Right renal cortex interstitium (tissue), 3 donors: ENCODE results near the gene NF1. TPM values are rescaled to one million over a fixed set of nuclear protein-coding genes. Genes with fewer than 3 reads are reported as not detected.
"Not testable (repeated sequence)": the region's sequence is repeated elsewhere in the genome, so short reads cannot be mapped to it uniquely, and the experiment has no call there.

Experiments
- DNase-seq, 3 donors: peaks; one replicate each; pipeline ENCODE4 v3.0.0-alpha.2; 2013; ENCODE audit warnings: low read depth in 3 of 3, low spot score in 2 of 3
- polyA plus RNA-seq, 3 donors: library from polyadenylated mRNA; unstranded; fragments of 120-200 nt; gene quantifications; one replicate each; pipeline ENCODE4 v1.2.1, GENCODE V29; 2013; ENCODE audit not compliant: insufficient read length in 3 of 3

NF1 gene
- polyA plus RNA-seq, 3 donors: 36.7 to 42.9 (median 39.2) TPM

DNA sequence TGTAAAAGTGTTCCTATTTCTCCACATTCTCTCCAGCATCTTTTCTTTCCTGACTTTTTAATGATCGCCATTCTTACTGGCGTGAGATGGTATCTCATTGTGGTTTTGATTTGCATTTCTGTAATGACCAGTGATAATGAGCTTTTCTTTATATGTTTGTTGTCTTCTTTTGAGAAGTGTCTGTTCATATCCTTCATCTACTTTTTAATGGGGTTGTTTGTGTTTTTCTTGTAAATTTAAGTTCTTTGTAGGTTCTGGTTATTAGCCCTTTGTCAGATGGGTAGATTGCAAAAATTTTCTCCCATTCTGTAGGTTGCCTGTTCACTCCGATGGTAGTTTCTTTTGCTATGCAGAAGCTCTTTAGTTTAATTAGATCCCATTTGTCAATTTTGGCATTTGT, 81.4 kb downstream of the NF1 start:
- not testable (repeated sequence) for DNase-seq

DNA sequence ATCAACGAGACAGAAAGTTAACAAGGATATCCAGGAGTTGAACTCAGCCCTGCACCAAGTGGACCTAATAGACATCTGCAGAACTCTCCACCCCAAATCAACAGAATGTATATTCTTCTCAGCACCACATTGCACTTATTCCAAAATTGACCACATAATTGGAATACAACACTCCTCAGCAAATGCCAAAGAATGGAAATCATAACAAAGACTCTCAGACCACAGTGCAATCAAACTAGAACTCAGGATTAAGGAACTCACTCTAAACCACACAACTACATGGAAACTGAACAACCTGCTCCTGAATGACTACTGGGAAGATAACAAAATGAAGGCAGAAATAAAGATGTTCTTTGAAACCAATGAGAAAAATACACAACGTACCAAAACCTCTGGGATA, 84.2 kb downstream of the NF1 start:
- not testable (repeated sequence) for DNase-seq

DNA sequence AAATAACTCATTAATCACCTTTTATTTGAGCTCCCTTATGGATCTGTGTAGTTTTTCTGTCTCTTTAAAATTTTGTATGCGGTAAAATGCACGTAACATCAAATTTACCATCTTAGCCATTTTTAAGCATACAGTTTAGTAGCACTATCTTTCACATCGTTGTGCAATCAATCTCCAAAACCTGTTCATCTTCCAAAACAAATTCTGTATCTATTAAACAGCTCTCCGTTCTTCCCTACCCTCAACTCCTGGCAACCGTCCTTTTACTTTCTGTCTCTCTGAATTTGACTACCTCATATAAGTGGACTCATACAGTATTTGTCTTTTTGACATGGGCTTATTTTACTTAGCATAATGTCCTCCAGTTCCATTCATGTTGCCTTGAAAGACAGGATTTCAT, 100.5 kb downstream of the NF1 start:
- DNase-seq: no peak

DNA sequence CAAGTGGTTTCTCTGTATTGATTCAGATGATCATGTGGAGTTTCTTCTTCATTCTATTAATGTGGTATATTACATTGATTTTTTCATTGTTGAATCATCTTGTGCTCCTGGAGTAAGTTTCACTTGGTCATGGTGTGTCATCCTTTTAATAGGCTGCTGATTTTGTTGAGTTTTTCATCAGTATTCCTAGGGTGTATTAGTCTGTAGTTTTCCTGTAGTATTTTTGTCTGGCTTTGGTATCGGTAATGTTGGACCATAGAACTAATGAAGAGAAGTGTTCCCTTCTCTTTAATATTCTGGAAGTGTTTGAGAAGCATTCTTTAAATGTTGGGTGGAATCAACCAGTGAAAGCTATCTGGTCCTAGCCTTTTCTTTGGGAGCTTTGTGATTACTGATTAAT, 103.2 kb downstream of the NF1 start:
- no peak for DNase-seq

- DNase-seq: not testable (repeated sequence)
These were observed 103.9 kb downstream of the NF1 start for GRCh38 chr17:31198666-31199065.

- no peak for DNase-seq
These were observed 105.5 kb downstream of the NF1 start for GRCh38 chr17:31200287-31200686.

DNA sequence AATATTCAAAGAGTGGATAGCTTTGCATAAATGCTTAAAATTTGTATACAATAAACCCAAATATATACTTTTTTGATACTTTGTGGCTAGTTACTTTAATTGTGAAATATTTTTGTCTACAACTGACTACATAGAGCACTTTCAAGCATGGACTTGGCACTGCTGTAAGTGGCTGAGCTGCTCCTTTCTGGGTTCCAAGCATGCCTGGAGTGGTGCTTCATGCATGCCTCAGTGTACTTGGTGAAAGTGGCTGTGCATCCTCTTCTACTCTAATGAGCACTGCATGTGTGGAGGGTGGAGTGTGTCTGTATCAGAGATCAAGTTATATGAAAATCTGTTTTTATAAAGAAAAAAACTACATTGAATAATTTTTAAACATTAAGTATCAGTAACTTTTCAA, 108.2 kb downstream of the NF1 start:
- DNase-seq: no peak

- no peak for DNase-seq
These were observed 116.7 kb downstream of the NF1 start for GRCh38 chr17:31211352-31212012.

GRCh38 chr17:31216031-31216751, 121.4 kb downstream of the NF1 start:
- DNase-seq: peak; percentile 19 to 32 (median 31)

DNA sequence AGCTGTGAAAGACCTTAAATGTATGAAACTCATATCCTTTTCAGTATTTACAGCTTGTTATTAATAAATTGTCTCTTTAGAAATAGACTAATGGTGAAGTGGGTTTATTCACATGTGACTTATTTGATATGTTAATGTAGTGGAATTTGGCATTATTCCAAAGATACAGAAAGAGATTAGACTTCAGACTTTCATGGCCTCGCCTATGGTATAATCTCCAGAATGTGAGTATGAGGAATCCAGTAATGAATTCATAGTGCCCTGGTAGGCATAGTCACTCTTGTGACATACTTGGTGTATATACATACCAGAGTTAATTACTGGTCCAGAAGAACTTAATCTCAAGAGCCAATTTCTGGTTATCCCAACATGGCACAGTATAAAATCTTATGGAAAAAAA, 129.6 kb downstream of the NF1 start:
- no peak for DNase-seq

- no peak for DNase-seq
These were observed 131.1 kb downstream of the NF1 start for GRCh38 chr17:31225831-31226230.

DNA sequence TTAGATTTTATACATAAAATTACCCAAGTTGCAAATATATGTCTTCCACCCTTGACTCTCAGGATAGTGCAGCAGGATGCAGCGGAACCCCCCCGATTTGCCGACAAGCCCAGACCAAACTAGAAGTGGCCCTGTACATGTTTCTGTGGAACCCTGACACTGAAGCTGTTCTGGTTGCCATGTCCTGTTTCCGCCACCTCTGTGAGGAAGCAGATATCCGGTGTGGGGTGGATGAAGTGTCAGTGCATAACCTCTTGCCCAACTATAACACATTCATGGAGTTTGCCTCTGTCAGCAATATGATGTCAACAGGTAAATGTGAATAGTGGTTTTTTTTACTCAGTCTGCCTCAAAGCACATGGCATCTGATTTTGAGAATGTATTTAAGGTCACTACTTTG, 131.6 kb downstream of the NF1 start:
- DNase-seq: no peak

GRCh38 chr17:31226950-31227349, 132.2 kb downstream of the NF1 start:
- DNase-seq: no peak

GRCh38 chr17:31231852-31232251, 137.1 kb downstream of the NF1 start:
- DNase-seq: no peak

- DNase-seq: no peak
These were observed 140.3 kb downstream of the NF1 start for GRCh38 chr17:31235110-31235509.

GRCh38 chr17:31236137-31236536, 141.4 kb downstream of the NF1 start:
- DNase-seq: no peak

- DNase-seq: no peak
These were observed 141.9 kb downstream of the NF1 start for GRCh38 chr17:31236712-31237111.

DNA sequence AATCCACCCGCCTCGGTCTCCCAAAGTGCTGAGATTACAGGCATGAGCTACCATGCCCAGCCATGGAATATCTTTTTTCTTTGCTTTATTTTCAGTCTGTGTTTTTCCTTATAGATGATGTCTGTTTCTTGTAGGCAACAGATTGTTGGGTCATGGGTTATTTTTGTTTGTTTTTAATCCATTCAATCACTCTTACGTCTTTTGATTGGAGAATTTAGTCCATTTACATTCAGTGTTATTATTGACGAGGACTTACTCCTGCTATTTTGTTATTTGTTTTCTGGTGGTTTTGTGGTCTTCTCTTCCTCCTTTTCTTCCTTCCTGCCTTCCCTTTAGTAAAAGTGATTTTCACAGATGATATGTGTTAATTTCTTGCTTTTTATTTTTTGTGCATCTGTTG, 146.3 kb downstream of the NF1 start:
- DNase-seq: no peak

GRCh38 chr17:31248986-31249834, 154.4 kb downstream of the NF1 start:
- no peak for DNase-seq

- DNase-seq: no peak
These were observed 155.0 kb downstream of the NF1 start for GRCh38 chr17:31249835-31250141.

DNA sequence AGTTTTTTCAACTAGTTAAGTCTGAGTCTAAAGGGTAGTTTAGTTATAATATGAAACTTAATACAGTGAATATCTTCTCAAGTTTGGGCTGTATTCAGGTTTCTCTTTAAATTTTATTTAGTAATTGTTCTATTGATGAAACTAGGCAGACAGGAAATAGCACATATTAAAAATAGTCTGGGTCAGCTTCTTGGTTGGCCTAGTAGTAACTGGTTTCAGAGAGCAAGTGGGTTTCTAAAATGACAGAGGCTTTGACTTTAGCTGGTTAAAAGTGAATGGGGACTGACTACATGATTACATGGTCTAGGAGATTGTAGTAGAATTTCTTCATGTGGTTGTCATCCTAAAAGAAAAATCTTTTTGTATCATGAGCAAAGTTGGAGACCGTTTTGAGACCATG, 155.5 kb downstream of the NF1 start:
- DNase-seq: no peak
